H1 (cell line): ENCODE results near the gene KRCC1. TPM values are rescaled to one million over a fixed set of nuclear protein-coding genes. Genes with fewer than 3 reads are reported as not detected.
A peak's percentile ranks its signal among the peaks of the same experiment; 100 is the strongest.

Experiments used
- ASH2L ChIP-seq: fragments of 200-600, 300-600 bp; sonication (generic); IDR thresholded peaks from one replicate; pipeline ENCODE4 v1.7.1; 2017; ENCODE audit warnings: low read length
- EGR1 ChIP-seq: IDR thresholded peaks from 2 replicates; pipeline ENCODE4 v1.6.1; 2011; ENCODE audit warnings: low read depth, low read length, borderline replicate concordance
- HDAC2 ChIP-seq, 2 experiments: fragments of 300-600 bp in 1 of 2; sonication (generic) in 1 of 2; IDR thresholded peaks; 2 replicates each; pipeline ENCODE4 v1.6.1; 2011 to 2012; ENCODE audit warnings: low read depth in 2 of 2, low read length in 2 of 2, mild to moderate bottlenecking in 2 of 2, moderate library complexity in 2 of 2, borderline replicate concordance in 1 of 2, inconsistent platforms in 1 of 2
- PHF8 ChIP-seq: fragments of 200-600 bp; sonication (generic); conservative IDR thresholded peaks from 2 replicates; pipeline ENCODE4 v1.7.1; 2012; ENCODE audit warnings: low read depth, mild to moderate bottlenecking, inconsistent platforms, low read length, moderate library complexity
- POLR2AphosphoS5 ChIP-seq: IDR thresholded peaks from 2 replicates; pipeline ENCODE4 v1.6.1; 2011; ENCODE audit warnings: low read depth, low read length
- RNF2 ChIP-seq: fragments of 200-900, 300-1000 bp; sonication (generic); IDR thresholded peaks from 2 replicates; pipeline ENCODE4 v1.7.1; 2016; ENCODE audit warnings: borderline replicate concordance, low read depth, mild to moderate bottlenecking, antibody characterized with exemption, low read length; ENCODE audit not compliant: poor library complexity, severe bottlenecking; ENCODE audit errors: missing control alignments
- SIRT6 ChIP-seq: IDR thresholded peaks from one replicate; pipeline ENCODE4 v1.7.1; 2012; ENCODE audit warnings: low read length, inconsistent platforms
- polyA plus RNA-seq, 7 experiments: library from polyadenylated mRNA; depleted of rRNA in 3 of 7; stranded (reverse) in 5 of 7; unstranded in 2 of 7; fragments of >200 nt in 5 of 7; fragments of 200-250 nt in 2 of 7; gene quantifications; 1 replicate in 5 of 7; 2 replicates in 1 of 7; 4 replicates in 1 of 7; pipeline versions ENCODE4 v1.2.1 to v1.2.3, GENCODE V29; 2011 to 2013; ENCODE audit warnings: missing spikeins in 2 of 7, mixed read lengths in 2 of 7
- total RNA-seq: library from RNA; stranded (reverse); fragmentation: NEBNext Ultra II Directional; extraction: Animal tissue kit (Norgen Biotek cat#: 25700); gene quantifications from 2 replicates; pipeline ENCODE4 v1.2.1, GENCODE V29; 2021
- TF ChIP-seq, protein P1 (sequence below), 3 experiments: IDR thresholded peaks; 1 replicate in 2 of 3; 2 replicates in 1 of 3; pipeline versions ENCODE4 v1.5.1 to v1.6.1; 2011; ENCODE audit warnings: low read length in 3 of 3, mild to moderate bottlenecking in 3 of 3, inconsistent platforms in 2 of 3, low read depth in 1 of 3, moderate library complexity in 1 of 3; ENCODE audit not compliant: insufficient read depth in 1 of 3; ENCODE audit errors: control extremely low read depth in 1 of 3
- TF ChIP-seq, protein P2 (sequence below): IDR thresholded peaks from 2 replicates; pipeline ENCODE4 v1.6.1; 2012; ENCODE audit warnings: inconsistent platforms

KRCC1 gene
- total and polyA plus RNA-seq, 2 of the 8 experiments (the other 6 are each of a cell fraction or from before 2014, with no cell fraction given): 5.1 to 8.5 TPM

DNA sequence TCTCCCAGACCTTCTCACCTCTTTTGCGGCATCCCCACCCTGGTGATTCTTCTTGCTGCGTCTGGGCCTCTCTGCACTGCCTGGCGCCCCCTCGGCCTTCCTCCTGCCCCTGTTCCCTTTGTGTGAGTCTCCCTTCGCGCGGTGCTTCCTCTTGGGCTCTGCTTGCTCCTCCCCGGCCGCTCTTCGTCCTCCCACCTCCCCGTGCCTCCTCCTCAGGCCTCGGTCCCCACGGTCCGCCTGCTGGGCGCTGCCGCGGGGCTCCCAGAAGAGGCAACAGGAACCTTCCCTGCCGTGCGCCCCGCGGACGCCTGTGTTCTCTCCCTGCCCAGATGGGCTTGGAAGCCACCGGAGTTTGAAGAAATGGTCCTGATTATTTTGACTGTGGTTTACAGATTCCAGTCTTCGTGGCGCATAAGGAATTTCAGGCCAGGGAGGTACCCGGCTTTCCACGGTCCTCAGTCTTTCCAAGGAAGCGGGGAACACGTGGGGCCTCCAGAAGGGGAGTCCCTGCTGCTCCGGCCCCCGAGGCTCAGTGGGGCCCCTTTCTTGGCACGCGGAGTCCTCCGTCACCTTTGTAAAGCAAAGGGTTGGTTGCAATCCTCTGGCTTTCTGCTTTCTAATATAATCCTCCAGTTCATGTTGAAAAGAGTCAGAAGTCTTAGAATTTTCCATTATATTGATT, 52.4 kb downstream of the KRCC1 start (continued):
- TF ChIP-seq POLR2AphosphoS5: peak; percentile 19; the same call in 1 of the 2 replicates
- TF ChIP-seq, protein P1, sequence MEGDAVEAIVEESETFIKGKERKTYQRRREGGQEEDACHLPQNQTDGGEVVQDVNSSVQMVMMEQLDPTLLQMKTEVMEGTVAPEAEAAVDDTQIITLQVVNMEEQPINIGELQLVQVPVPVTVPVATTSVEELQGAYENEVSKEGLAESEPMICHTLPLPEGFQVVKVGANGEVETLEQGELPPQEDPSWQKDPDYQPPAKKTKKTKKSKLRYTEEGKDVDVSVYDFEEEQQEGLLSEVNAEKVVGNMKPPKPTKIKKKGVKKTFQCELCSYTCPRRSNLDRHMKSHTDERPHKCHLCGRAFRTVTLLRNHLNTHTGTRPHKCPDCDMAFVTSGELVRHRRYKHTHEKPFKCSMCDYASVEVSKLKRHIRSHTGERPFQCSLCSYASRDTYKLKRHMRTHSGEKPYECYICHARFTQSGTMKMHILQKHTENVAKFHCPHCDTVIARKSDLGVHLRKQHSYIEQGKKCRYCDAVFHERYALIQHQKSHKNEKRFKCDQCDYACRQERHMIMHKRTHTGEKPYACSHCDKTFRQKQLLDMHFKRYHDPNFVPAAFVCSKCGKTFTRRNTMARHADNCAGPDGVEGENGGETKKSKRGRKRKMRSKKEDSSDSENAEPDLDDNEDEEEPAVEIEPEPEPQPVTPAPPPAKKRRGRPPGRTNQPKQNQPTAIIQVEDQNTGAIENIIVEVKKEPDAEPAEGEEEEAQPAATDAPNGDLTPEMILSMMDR (IDR thresholded peaks at IDR 0.05; ENCODE audit: control extremely low read depth in 1 of 3, insufficient read depth in 1 of 3, low read depth in 1 of 3, low read length in 3 of 3): no peak
- TF ChIP-seq RNF2: no peak
- TF ChIP-seq SIRT6: no peak
- TF ChIP-seq EGR1: no peak
- peak; percentile 63 for TF ChIP-seq ASH2L
- TF ChIP-seq, protein P2, sequence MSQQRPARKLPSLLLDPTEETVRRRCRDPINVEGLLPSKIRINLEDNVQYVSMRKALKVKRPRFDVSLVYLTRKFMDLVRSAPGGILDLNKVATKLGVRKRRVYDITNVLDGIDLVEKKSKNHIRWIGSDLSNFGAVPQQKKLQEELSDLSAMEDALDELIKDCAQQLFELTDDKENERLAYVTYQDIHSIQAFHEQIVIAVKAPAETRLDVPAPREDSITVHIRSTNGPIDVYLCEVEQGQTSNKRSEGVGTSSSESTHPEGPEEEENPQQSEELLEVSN: peak; percentile 80
- TF ChIP-seq PHF8: 0 out of 2 replicates have a peak, but pooled peaks have one; percentile 14
- no peak for TF ChIP-seq HDAC2 (IDR thresholded peaks at IDR 0.05; ENCODE audit: borderline replicate concordance in 1 of 2, low read depth in 2 of 2, low read length in 2 of 2)
- TF ChIP-seq, all 59 proteins: peak for 10
